GM19372 (cell line): ENCODE results near the gene SUSD3.
"Not testable (repeated sequence)": the region's sequence is repeated elsewhere in the genome, so short reads cannot be mapped to it uniquely, and the experiment has no call there.

Source experiments
- ATAC-seq: cut with Tn5 transposase; IDR thresholded peaks from one replicate; pipeline ENCODE4 v1.9.1; 2021; ENCODE audit warnings: mild to moderate bottlenecking, low read depth, moderate library complexity; ENCODE audit not compliant: unreplicated experiment

Gene SUSD3

GRCh38 chr9:93107825-93108161, 49.3 kb downstream of the SUSD3 start:
- ATAC-seq: no peak

- ATAC-seq: no peak
These were observed 50.0 kb downstream of the SUSD3 start for GRCh38 chr9:93108291-93109041.

DNA sequence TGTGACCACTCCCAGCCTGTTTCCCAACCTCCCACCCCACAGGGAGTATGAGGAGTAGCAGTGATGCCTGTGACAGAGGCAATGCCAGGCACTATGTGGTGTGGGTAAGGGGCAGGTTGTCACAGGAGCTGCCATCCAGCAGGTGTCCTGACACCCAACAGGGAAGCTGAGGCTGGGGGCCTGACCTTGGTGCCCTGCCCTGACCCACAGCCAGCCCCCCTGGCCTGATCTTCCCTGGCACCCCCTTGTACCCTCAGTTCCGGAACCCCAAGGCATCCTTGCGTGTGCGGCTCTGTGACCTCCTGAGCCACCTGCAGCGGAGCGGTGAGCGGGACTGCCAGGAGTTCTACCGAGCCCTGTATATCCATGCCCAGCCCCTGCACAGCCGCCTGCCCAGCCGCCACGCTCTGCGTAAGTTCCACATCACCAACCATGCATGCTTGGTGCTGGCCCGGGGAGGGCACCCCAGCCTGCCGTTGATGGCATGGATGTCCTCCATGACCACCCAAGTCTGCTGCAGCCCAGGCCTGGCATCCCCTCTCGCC, 51.9 kb downstream of the SUSD3 start:
- no peak for ATAC-seq

GRCh38 chr9:93111001-93111370, 52.5 kb downstream of the SUSD3 start:
- no peak for ATAC-seq

GRCh38 chr9:93111371-93112115, 53.0 kb downstream of the SUSD3 start:
- no peak for ATAC-seq

GRCh38 chr9:93112116-93112863, 53.8 kb downstream of the SUSD3 start:
- ATAC-seq: no peak

DNA sequence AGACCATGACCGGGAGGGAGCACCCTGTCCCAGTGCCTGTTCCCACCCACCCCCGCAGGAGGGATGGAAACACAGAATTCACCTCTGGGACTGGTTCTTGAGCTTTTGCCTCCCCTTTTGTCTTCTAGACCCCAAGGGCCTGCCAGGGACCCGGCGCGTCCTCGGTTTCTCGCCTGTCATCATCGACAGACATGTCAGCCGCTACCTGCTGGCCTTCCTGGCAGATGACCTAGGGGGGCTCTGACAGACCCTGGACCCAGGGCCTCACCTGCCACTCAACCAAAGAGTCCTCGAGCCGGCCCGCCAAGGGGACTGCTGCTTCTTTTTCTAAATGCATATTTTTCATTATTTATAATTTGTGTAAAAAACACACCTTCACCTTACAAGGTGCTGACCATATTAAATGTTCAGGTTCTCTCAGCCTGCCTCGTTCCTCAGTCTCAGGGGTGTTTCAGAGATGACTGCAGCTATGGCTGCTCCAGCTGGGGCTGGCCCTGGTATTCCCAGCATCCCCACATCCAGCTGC, 54.4 kb downstream of the SUSD3 start:
- no peak for ATAC-seq

GRCh38 chr9:93114169-93114983, 55.9 kb downstream of the SUSD3 start:
- no peak for ATAC-seq

GRCh38 chr9:93114984-93115335, 56.5 kb downstream of the SUSD3 start:
- no peak for ATAC-seq

GRCh38 chr9:93115486-93116071, 57.1 kb downstream of the SUSD3 start:
- ATAC-seq: no peak

DNA sequence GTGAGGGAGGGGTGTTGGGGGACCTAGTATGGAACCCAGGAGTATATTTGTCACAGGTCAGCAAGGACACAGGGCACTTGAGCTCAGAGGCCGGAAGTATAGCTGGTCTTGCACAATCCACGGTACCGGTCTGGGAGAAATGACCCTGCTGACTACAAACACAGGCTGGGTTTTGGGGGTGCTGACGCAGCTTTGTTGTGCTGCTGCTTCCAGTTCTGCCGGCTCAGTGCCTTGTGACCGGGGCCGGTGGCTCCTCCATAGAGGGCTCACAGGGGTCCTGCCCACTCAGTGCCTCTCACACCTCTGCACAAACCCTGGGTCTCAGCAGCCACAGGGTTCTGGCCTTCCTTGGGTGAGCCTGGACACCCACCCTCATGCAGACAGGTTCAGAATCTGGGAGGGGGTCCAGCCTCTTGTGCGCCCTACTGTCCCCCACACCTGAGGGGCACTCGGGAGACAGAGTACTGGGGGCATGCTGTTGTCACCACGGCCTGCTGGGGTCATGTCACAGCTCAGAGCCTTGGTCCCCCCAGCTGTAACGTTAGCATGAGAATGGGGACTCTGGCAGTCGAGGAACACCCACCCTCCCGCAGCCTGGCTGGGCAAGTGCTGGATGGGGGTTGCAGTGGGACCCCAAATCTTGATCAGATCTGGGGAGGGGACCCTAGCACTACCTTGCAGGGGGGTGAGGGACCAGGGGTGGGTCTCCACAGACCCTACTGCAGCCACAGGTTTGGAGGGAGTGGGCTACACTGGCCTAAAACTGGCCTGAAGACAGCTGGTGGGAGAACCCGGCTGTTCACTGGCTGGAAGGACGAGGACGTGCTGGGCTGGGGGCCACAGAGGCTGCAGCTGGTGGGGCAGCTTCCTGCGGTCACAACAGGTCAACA, 57.8 kb downstream of the SUSD3 start:
- no peak for ATAC-seq

GRCh38 chr9:93117521-93117920, 59.0 kb downstream of the SUSD3 start:
- ATAC-seq: not testable (repeated sequence)

DNA sequence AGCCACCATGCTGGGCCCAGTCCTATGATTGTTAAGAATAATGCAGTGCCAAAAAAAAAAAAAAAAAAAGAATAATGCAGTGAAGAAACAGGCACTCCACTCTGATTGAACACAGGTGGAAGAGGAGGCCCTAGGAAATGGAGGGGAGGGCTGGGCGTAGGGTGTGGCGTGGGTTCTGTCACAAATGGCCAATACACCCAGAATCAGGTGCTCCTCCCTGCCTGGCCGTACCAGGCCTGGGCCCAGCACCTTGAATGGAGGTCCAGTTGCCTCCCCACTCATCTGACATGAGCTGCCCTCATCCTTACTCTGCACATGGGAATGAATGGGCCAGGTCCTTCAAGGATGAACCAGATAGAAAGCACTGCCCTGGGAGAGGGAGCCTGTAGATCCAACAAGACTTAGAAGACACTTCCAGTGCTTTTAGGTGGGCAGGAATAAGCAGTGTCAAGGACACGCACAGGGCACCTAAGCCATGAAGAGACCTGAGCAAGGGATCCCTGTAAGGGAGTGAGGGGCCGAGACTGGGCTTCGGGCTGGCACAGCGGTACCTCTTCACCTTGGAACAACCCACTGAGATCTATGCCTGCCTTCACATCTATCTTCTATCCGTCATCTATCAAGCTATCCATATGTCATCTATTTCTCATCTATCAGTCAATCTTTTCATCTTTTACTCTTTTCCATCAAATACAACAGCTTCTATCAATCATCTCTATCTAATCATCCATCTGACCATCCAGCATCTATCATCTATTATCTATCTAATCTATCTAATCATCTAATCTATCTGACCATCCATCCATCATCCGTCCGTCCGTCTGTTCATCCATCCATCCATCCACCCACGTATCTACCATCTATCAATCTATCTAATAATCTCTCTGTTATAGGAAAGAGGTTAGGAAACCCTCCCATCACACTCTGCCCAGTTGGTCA, 59.7 kb downstream of the SUSD3 start:
- no peak for ATAC-seq

DNA sequence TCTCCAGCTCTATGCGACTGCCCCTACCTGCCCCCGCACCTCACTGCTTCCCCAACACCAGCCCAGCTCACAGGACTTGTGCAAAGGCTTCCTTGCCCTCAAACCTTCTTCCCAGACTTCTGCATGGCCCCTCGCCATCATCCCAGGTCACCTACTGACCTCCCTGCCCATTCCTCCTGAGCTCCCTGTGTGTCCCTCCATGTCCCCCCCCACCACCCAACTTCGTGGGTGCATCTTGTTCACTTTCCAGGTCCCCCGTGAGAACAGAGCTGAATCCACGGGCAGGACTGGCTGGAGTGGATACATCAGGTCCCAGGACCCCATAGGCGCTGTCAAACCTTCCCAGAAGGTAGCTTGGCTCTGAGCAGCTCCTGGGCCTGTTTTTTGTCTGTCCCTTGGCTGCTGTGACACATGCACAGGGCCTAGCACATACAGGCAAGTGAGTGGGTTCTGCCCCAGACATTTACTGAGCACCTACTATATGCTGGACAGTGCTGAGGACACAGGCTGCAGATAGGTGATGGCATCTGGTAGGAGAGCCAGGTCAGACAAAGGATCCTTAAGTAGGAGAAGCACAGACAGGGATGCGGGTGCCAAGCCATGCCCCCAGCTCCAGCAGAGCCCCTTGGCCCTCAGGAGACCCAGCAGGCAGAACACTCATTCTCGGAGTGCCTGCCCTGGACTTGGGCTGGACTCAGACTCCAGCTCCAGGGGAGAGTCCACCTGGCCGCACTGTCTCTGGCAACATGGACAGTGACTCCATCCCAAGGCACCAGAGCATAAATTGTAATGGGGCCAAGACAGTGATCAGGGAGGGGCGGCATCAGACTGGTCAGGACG, 60.6 kb downstream of the SUSD3 start:
- ATAC-seq: no peak

DNA sequence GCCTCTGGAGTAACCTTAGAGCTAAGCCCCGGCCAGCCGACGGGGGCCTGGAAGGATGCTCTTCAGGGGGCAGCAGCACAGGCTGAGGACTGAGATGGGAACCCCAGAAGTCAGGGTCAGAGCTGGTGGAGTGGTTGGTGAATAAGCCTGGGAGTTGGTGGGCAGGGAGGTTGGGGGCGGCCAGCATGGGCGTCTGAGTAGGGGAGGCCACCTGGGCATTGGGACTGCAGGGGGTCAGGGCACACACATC, 61.1 kb downstream of the SUSD3 start:
- no peak for ATAC-seq

GRCh38 chr9:93119953-93120845, 61.7 kb downstream of the SUSD3 start:
- ATAC-seq: peak; percentile 93
